Measurements from ENCODE around the gene SMYD1. TPM values are rescaled to one million over a fixed set of nuclear protein-coding genes. Genes with fewer than 3 reads are reported as not detected.
"Not testable (repeated sequence)": the region's sequence is repeated elsewhere in the genome, so short reads cannot be mapped to it uniquely, and the experiment has no call there.

Gene SMYD1
- total and polyA plus RNA-seq, 5 donors from 2014 or later = not detected

DNA sequence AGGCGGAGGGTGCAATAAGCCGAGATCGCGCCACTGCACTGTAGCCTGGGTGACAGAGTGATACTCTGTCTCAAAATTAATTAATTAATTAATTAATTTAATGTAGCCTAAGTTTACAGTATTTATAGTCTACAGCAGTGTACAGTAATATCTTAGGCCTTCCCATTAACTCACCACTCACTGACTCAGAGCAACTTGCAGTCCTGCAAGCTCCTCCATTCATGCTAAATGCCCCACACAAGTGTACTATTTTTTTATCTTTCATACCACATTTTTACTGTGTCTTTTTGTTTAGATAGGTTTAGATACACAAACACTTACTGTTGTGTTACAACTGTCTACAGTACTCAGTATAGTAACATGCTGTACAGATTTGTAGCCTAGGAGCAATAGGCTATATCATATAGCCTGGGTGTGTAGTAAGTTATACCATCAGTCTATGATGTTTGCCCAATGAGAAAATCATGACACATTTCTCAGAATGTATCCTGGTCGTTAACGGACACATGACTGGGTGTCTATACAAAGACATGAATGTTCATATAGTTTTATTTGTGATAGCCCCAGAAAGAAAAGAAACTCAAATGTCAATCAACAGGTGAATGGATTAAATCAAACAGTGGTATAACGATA is 35.4 kb upstream of the SMYD1 start:
- Mint-ChIP-seq H3K27me3 (no peaks in the 10 kb centered on the region), H3K27ac (no peak overlapping the region), H3K9me3 (no peaks in the 10 kb centered on the region), H3K36me3 (peaks cover 40% of the 10 kb centered on the region), H3K4me1 (peaks cover 13 to 33% (median 21%) of the 10 kb centered on the region in 4 donors), H3K4me3 (no peak overlapping the region)
- peaks cover 66% of the 10 kb centered on the region for H3K36me3 ChIP-seq (ENCODE audit: control insufficient read depth, insufficient read depth, low read length)
- H3K4me3 ChIP-seq (ENCODE audit: low read depth, low read length) = no peak overlapping the region
- ATAC-seq (ENCODE audit: low read depth in 2 of 2) = no peak
- no peak for DNase-seq
- no peaks in the 10 kb centered on the region for H3K27me3 ChIP-seq (ENCODE audit: control insufficient read depth, insufficient read depth, low read length)
- no peaks in the 10 kb centered on the region for H3K4me1 ChIP-seq (ENCODE audit: control insufficient read depth, insufficient read depth, low read length, poor library complexity, severe bottlenecking)
- no peaks in the 10 kb centered on the region for H3K9me3 ChIP-seq (ENCODE audit: control insufficient read depth in 2 of 2, low read length in 2 of 2)
- H3K27ac ChIP-seq (ENCODE audit: insufficient read depth, low read length, poor library complexity, severe bottlenecking) = no peak overlapping the region

- Mint-ChIP-seq H3K9me3 (no peaks in the 10 kb centered on the region), H3K36me3 (peaks cover 31% of the 10 kb centered on the region), H3K4me1 (peaks cover 18 to 43% (median 31%) of the 10 kb centered on the region in 4 donors), H3K4me3 (no peak overlapping the region), H3K27ac (peak overlapping the region in 1 of 3 donors; percentile 66), H3K27me3 (no peaks in the 10 kb centered on the region)
- ATAC-seq (ENCODE audit: low read depth in 2 of 2) = no peak
- no peak for DNase-seq
- H3K27me3 ChIP-seq (ENCODE audit: control insufficient read depth, insufficient read depth, low read length) = no peaks in the 10 kb centered on the region
- no peaks in the 10 kb centered on the region for H3K9me3 ChIP-seq (ENCODE audit: control insufficient read depth in 2 of 2, low read length in 2 of 2)
- no peak overlapping the region for H3K27ac ChIP-seq (ENCODE audit: insufficient read depth, low read length, poor library complexity, severe bottlenecking)
- H3K36me3 ChIP-seq (ENCODE audit: control insufficient read depth, insufficient read depth, low read length) = peaks cover 37% of the 10 kb centered on the region
- H3K4me1 ChIP-seq (ENCODE audit: control insufficient read depth, insufficient read depth, low read length, poor library complexity, severe bottlenecking) = no peaks in the 10 kb centered on the region
- no peak overlapping the region for H3K4me3 ChIP-seq (ENCODE audit: low read depth, low read length)
These were observed 31.4 kb upstream of the SMYD1 start for GRCh38 chr2:88036182-88036581.

- no peak for ATAC-seq (ENCODE audit: low read depth in 2 of 2)
- H3K36me3 ChIP-seq (ENCODE audit: control insufficient read depth, insufficient read depth, low read length) = peaks cover 37% of the 10 kb centered on the region
- no peaks in the 10 kb centered on the region for H3K27me3 Mint-ChIP-seq
- no peaks in the 10 kb centered on the region for H3K4me1 ChIP-seq (ENCODE audit: control insufficient read depth, insufficient read depth, low read length, poor library complexity, severe bottlenecking)
- H3K9me3 Mint-ChIP-seq = no peaks in the 10 kb centered on the region
- no peak overlapping the region for H3K4me3 Mint-ChIP-seq
- peaks cover 31% of the 10 kb centered on the region for H3K36me3 Mint-ChIP-seq
- H3K27me3 ChIP-seq (ENCODE audit: control insufficient read depth, insufficient read depth, low read length) = no peaks in the 10 kb centered on the region
- no peak overlapping the region for H3K27ac Mint-ChIP-seq
- no peak overlapping the region for H3K4me3 ChIP-seq (ENCODE audit: low read depth, low read length)
- H3K9me3 ChIP-seq (ENCODE audit: control insufficient read depth in 2 of 2, low read length in 2 of 2) = no peaks in the 10 kb centered on the region
- peaks cover 18 to 46% (median 33%) of the 10 kb centered on the region in 4 donors for H3K4me1 Mint-ChIP-seq
- no peak overlapping the region for H3K27ac ChIP-seq (ENCODE audit: insufficient read depth, low read length, poor library complexity, severe bottlenecking)
- no peak for DNase-seq
These were observed 31.0 kb upstream of the SMYD1 start for GRCh38 chr2:88036606-88037005.

DNA sequence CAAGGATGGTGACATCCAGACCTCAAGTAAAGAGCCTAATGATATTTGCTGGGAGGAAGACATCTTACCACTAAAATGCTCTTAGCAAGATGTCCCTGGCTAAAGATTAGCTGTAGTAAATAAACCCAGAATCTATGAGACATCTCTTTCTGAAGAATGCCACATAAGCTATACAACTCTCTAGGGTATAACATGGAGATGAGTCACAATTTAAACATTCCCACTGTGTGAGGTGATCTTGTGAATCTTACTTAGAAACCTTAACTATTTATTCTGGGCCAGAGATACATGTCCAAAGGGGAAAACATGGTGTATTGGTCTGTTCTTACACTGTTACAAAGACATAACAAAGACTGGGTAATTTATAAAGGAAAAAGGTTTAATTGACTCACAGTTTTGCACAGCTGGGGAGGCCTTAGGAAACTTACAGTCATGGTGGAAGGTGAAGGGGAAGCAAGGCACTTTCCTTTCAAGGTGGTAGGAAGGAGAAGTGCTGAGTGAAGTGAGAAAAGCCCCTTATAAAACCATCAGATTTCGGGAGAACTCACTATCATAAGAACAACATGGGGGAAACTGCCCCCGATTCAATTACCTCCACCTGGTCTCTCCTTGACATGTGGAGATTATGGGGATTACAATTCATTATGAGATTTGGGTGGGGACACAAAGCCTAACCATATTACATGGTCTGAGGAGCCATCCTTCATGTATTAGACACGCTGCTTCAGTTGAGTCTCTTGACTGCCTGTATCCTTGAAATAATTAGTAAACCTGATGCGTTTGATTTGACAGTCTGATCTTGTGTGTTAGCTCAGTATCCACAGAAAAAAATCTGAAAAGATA is 29.1 kb upstream of the SMYD1 start:
- H3K36me3 ChIP-seq (ENCODE audit: control insufficient read depth, insufficient read depth, low read length) = peaks cover 21% of the 10 kb centered on the region
- no peak overlapping the region for H3K4me3 ChIP-seq (ENCODE audit: low read depth, low read length)
- Mint-ChIP-seq H3K27me3 (no peaks in the 10 kb centered on the region), H3K36me3 (peaks cover 25% of the 10 kb centered on the region), H3K9me3 (no peaks in the 10 kb centered on the region), H3K27ac (no peak overlapping the region), H3K4me3 (no peak overlapping the region), H3K4me1 (peaks cover 29 to 54% (median 43%) of the 10 kb centered on the region in 4 donors)
- no peaks in the 10 kb centered on the region for H3K4me1 ChIP-seq (ENCODE audit: control insufficient read depth, insufficient read depth, low read length, poor library complexity, severe bottlenecking)
- ATAC-seq (ENCODE audit: low read depth in 2 of 2) (no peak), DNase-seq (no peak)
- H3K27ac ChIP-seq (ENCODE audit: insufficient read depth, low read length, poor library complexity, severe bottlenecking) = no peak overlapping the region
- H3K9me3 ChIP-seq (ENCODE audit: control insufficient read depth in 2 of 2, low read length in 2 of 2) = no peaks in the 10 kb centered on the region
- no peaks in the 10 kb centered on the region for H3K27me3 ChIP-seq (ENCODE audit: control insufficient read depth, insufficient read depth, low read length)

GRCh38 chr2:88042476-88042875 is 25.1 kb upstream of the SMYD1 start:
- no peak for DNase-seq
- ATAC-seq (ENCODE audit: low read depth in 2 of 2) = no peak
- no peak overlapping the region for H3K4me3 ChIP-seq (ENCODE audit: low read depth, low read length)
- no peaks in the 10 kb centered on the region for H3K4me1 ChIP-seq (ENCODE audit: control insufficient read depth, insufficient read depth, low read length, poor library complexity, severe bottlenecking)
- Mint-ChIP-seq H3K27me3 (no peaks in the 10 kb centered on the region), H3K36me3 (peaks cover 9% of the 10 kb centered on the region), H3K9me3 (peaks cover 0 to 2% (median 0%) of the 10 kb centered on the region in 7 donors), H3K4me1 (peaks cover 31 to 54% (median 48%) of the 10 kb centered on the region in 4 donors), H3K27ac (no peak overlapping the region), H3K4me3 (no peak overlapping the region)
- H3K9me3 ChIP-seq (ENCODE audit: control insufficient read depth in 2 of 2, low read length in 2 of 2) = no peaks in the 10 kb centered on the region
- peaks cover 3% of the 10 kb centered on the region for H3K36me3 ChIP-seq (ENCODE audit: control insufficient read depth, insufficient read depth, low read length)
- H3K27ac ChIP-seq (ENCODE audit: insufficient read depth, low read length, poor library complexity, severe bottlenecking) = no peak overlapping the region
- no peaks in the 10 kb centered on the region for H3K27me3 ChIP-seq (ENCODE audit: control insufficient read depth, insufficient read depth, low read length)

GRCh38 chr2:88045561-88045960 is 22.1 kb upstream of the SMYD1 start:
- H3K27me3 Mint-ChIP-seq; H3K36me3 ChIP-seq (ENCODE audit: control insufficient read depth, insufficient read depth, low read length); DNase-seq; H3K36me3 Mint-ChIP-seq; ATAC-seq (ENCODE audit: low read depth in 2 of 2); H3K9me3 Mint-ChIP-seq; H3K9me3 ChIP-seq (ENCODE audit: control insufficient read depth in 2 of 2, low read length in 2 of 2); H3K27me3 ChIP-seq (ENCODE audit: control insufficient read depth, insufficient read depth, low read length); H3K27ac ChIP-seq (ENCODE audit: insufficient read depth, low read length, poor library complexity, severe bottlenecking); H3K4me1 ChIP-seq (ENCODE audit: control insufficient read depth, insufficient read depth, low read length, poor library complexity, severe bottlenecking); H3K4me3 ChIP-seq (ENCODE audit: low read depth, low read length): not testable (repeated sequence)
- Mint-ChIP-seq H3K27ac (peak overlapping the region in 1 of 3 donors; percentile 66), H3K4me3 (peak overlapping the region in 1 of 4 donors; percentile 63), H3K4me1 (peaks cover 39 to 64% (median 53%) of the 10 kb centered on the region in 4 donors)

DNA sequence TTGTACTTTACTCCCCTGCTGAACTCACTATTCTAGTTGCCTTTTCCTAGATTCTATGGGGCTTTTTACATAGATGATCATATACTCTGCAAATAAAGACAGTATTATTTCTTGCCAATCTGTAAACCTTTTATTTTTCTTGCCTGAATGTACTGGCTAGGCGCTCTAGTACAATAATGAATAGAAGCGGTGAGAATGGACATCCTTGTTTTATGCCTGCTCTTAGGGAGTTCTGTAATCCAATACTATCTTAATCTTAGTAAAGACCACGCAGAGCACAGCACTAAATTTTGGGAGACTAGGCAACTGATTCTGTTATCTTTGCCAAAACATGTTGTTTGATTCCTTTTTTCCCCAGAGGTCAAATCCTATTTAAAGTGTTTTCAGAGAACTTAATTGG is 19.1 kb upstream of the SMYD1 start:
- H3K27ac Mint-ChIP-seq = peak overlapping the region in 1 of 3 donors; percentile 53
- no peaks in the 10 kb centered on the region for H3K27me3 ChIP-seq (ENCODE audit: control insufficient read depth, insufficient read depth, low read length)
- H3K27ac ChIP-seq (ENCODE audit: insufficient read depth, low read length, poor library complexity, severe bottlenecking) = no peak overlapping the region
- no peak for DNase-seq
- H3K4me1 Mint-ChIP-seq = peaks cover 39 to 63% (median 51%) of the 10 kb centered on the region in 4 donors
- ATAC-seq (ENCODE audit: low read depth in 2 of 2) = no peak
- no peaks in the 10 kb centered on the region for H3K27me3 Mint-ChIP-seq
- H3K9me3 Mint-ChIP-seq = peaks cover 0 to 2% (median 0%) of the 10 kb centered on the region in 7 donors
- peaks cover 9% of the 10 kb centered on the region for H3K4me1 ChIP-seq (ENCODE audit: control insufficient read depth, insufficient read depth, low read length, poor library complexity, severe bottlenecking)
- H3K9me3 ChIP-seq (ENCODE audit: control insufficient read depth in 2 of 2, low read length in 2 of 2) = no peaks in the 10 kb centered on the region
- peaks cover 9% of the 10 kb centered on the region for H3K36me3 Mint-ChIP-seq
- no peak overlapping the region for H3K4me3 ChIP-seq (ENCODE audit: low read depth, low read length)
- peaks cover 5% of the 10 kb centered on the region for H3K36me3 ChIP-seq (ENCODE audit: control insufficient read depth, insufficient read depth, low read length)
- peak overlapping the region in 1 of 4 donors; percentile 24 for H3K4me3 Mint-ChIP-seq
